Mesendoderm (in vitro differentiated cells): Measurements from ENCODE around the gene PRKAG2.

Source experiments
- DNase-seq: peaks from one replicate; pipeline ENCODE4 v3.0.0; 2013
- H2AK5ac ChIP-seq: 2 replicates; pipeline ENCODE4 v1.6.1; 2013; ENCODE audit warnings: low read length, inconsistent platforms
- H2BK120ac ChIP-seq: 2 replicates; pipeline ENCODE4 v1.6.1; 2013; ENCODE audit warnings: low read depth, mild to moderate bottlenecking, low read length, moderate library complexity, mixed read lengths
- H2BK15ac ChIP-seq: replicated peaks from 2 replicates; pipeline ENCODE4 v1.6.1; 2013; ENCODE audit warnings: low read depth, mild to moderate bottlenecking, moderate library complexity
- H2BK5ac ChIP-seq: 2 replicates; pipeline ENCODE4 v1.6.1; 2013; ENCODE audit warnings: low read length, inconsistent platforms
- H3K18ac ChIP-seq: 2 replicates; pipeline ENCODE4 v1.6.1; 2013; ENCODE audit warnings: mild to moderate bottlenecking, low read length, mixed read lengths
- H3K23ac ChIP-seq: one replicate; pipeline ENCODE4 v1.6.1; 2013; ENCODE audit warnings: low read length
- H3K27ac ChIP-seq: 2 replicates; pipeline ENCODE4 v1.5.1; 2013; ENCODE audit warnings: low read depth, mild to moderate bottlenecking, inconsistent platforms, low read length, moderate library complexity
- H3K27me3 ChIP-seq: 2 replicates; pipeline ENCODE4 v1.6.1; 2013; ENCODE audit warnings: low read length, control low read depth, mild to moderate bottlenecking, inconsistent platforms; ENCODE audit not compliant: insufficient read depth, poor library complexity
- H3K36me3 ChIP-seq: 2 replicates; pipeline ENCODE4 v1.6.1; 2013; ENCODE audit warnings: low read length, inconsistent platforms; ENCODE audit not compliant: control insufficient read depth, insufficient read depth
- H3K4ac ChIP-seq: one replicate; pipeline ENCODE4 v1.6.1; 2013; ENCODE audit warnings: low read depth, mild to moderate bottlenecking, low read length, moderate library complexity
- H3K4me1 ChIP-seq: 2 replicates; pipeline ENCODE4 v1.6.1; 2013; ENCODE audit warnings: low read depth, low read length, inconsistent platforms; ENCODE audit not compliant: control insufficient read depth
- H3K4me2 ChIP-seq: 2 replicates; pipeline ENCODE4 v1.6.1; 2013; ENCODE audit warnings: low read length
- H3K4me3 ChIP-seq: 2 replicates; pipeline ENCODE4 v1.5.1; 2013; ENCODE audit warnings: mild to moderate bottlenecking, low read length
- H3K56ac ChIP-seq: one replicate; pipeline ENCODE4 v1.6.1; 2013; ENCODE audit warnings: low read length
- H3K79me1 ChIP-seq: 2 replicates; pipeline ENCODE4 v1.6.1; 2013; ENCODE audit warnings: low read length, inconsistent platforms
- H3K79me2 ChIP-seq: 2 replicates; pipeline ENCODE4 v1.6.1; 2013; ENCODE audit warnings: mild to moderate bottlenecking, low read length; ENCODE audit not compliant: control insufficient read depth, insufficient read depth
- H3K9ac ChIP-seq: 2 replicates; pipeline ENCODE4 v1.6.1; 2013; ENCODE audit warnings: low read length, inconsistent platforms
- H4K5ac ChIP-seq: one replicate; pipeline ENCODE4 v1.6.1; 2013; ENCODE audit warnings: low read length
- H4K8ac ChIP-seq: one replicate; pipeline ENCODE4 v1.6.1; 2013; ENCODE audit warnings: low read depth, mild to moderate bottlenecking, control low read depth, low read length, moderate library complexity
- WGBS: extraction: QIAGEN DNeasy Blood & Tissue Kit; methylation state at CpG from one replicate; pipeline ENCODE4 v1.1.7; 2013; ENCODE audit warnings: low lambda C conversion rate, missing lambda C conversion rate; ENCODE audit not compliant: insufficient coverage; ENCODE audit errors: extremely low coverage; 5-methylcytosine and 5-hydroxymethylcytosine counted together

Gene PRKAG2

GRCh38 chr7:151661587-151661986, 215.3 kb downstream of the PRKAG2 start:
- Histone ChIP-seq H3K79me2 (no peaks in the 10 kb centered on the region), H3K79me1 (no peaks in the 10 kb centered on the region), H2AK5ac (no peak overlapping the region), H4K8ac (no peak overlapping the region), H2BK5ac (no peak overlapping the region), H4K5ac (no peak overlapping the region), H3K27ac (no peak overlapping the region), H3K4me2 (no peak overlapping the region), H3K4me3 (no peak overlapping the region), H3K36me3 (no peaks in the 10 kb centered on the region), H3K23ac (no peak overlapping the region), H3K18ac (no peak overlapping the region), H2BK15ac (no peak overlapping the region), H3K4me1 (no peaks in the 10 kb centered on the region), H3K9ac (no peak overlapping the region), H3K56ac (no peak overlapping the region), H3K27me3 (no peaks in the 10 kb centered on the region), H2BK120ac (no peak overlapping the region), H3K4ac (no peak overlapping the region)
- WGBS: no CpG with 5 or more reads among the region's 9 CpGs
- DNase-seq: no peak

GRCh38 chr7:151660141-151660540, 216.8 kb downstream of the PRKAG2 start:
- no peak overlapping the region for H3K4ac ChIP-seq
- H3K4me2 ChIP-seq: no peak overlapping the region
- H3K79me1 ChIP-seq: no peaks in the 10 kb centered on the region
- H3K27me3 ChIP-seq: no peaks in the 10 kb centered on the region
- no peak overlapping the region for H3K9ac ChIP-seq
- no peak overlapping the region for H3K18ac ChIP-seq
- H3K36me3 ChIP-seq: no peaks in the 10 kb centered on the region
- H3K27ac ChIP-seq: no peak overlapping the region
- no peak overlapping the region for H3K23ac ChIP-seq
- no peak overlapping the region for H2BK120ac ChIP-seq
- H3K56ac ChIP-seq: no peak overlapping the region
- H4K8ac ChIP-seq: no peak overlapping the region
- H2AK5ac ChIP-seq: no peak overlapping the region
- no peak overlapping the region for H2BK15ac ChIP-seq
- WGBS: no CpG with 5 or more reads among the region's 5 CpGs
- DNase-seq: no peak
- H2BK5ac ChIP-seq: no peak overlapping the region
- H4K5ac ChIP-seq: no peak overlapping the region
- no peaks in the 10 kb centered on the region for H3K79me2 ChIP-seq
- H3K4me1 ChIP-seq: no peaks in the 10 kb centered on the region
- H3K4me3 ChIP-seq: no peak overlapping the region

GRCh38 chr7:151659219-151659618, 217.7 kb downstream of the PRKAG2 start:
- Histone ChIP-seq H3K4me3 (no peak overlapping the region), H3K79me2 (no peaks in the 10 kb centered on the region), H2BK5ac (no peak overlapping the region), H3K79me1 (no peaks in the 10 kb centered on the region), H3K4me1 (no peaks in the 10 kb centered on the region), H2BK120ac (no peak overlapping the region), H2BK15ac (no peak overlapping the region), H3K23ac (no peak overlapping the region), H3K4ac (no peak overlapping the region), H4K8ac (no peak overlapping the region), H3K36me3 (no peaks in the 10 kb centered on the region), H3K27me3 (no peaks in the 10 kb centered on the region), H2AK5ac (no peak overlapping the region), H3K9ac (no peak overlapping the region), H3K18ac (no peak overlapping the region), H3K4me2 (no peak overlapping the region), H3K27ac (no peak overlapping the region), H4K5ac (no peak overlapping the region), H3K56ac (no peak overlapping the region)
- no CpG with 5 or more reads among the region's 4 CpGs for WGBS
- DNase-seq: no peak

DNA sequence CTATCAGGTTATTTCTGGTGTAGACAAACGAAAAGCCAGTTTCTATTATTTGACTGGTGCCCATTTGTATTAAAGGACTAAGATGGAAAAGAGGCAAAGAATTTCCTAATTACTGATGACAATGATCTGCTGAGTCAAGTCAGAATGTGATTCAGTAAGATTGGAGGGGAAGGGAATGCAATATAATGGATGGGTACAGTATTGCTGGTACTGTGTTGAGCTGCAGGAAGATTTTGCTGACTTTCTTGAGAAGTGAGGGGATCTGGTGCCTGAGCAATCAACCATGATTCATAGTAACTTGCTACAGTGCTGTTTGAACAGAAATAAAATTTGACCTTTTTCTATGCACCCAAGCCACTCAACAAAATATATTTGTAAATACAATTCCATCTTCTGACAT, 218.1 kb downstream of the PRKAG2 start:
- no peak overlapping the region for H3K4me3 ChIP-seq
- no peak overlapping the region for H2BK15ac ChIP-seq
- no peak overlapping the region for H2BK120ac ChIP-seq

DNA sequence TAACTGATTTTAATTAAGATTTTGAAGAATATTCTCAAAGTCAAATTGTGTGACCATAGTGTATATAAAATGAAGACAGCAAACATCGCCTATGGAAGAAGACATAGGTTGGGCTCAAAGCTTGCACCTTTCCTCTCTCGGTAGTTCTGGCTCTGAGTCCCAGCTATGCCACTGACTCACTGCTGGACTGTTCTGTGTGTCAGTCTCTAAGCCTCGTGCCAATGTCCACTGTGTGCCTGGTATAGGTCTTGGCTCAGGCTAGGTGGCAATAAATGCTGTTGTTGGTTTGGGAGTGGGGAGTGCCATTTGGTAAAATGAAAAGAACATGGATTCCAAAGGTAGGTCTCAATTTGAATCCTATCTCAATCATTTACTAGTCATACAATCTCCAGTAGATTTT, 219.7 kb downstream of the PRKAG2 start:
- Histone ChIP-seq H3K23ac (no peak overlapping the region), H3K4ac (no peak overlapping the region), H3K18ac (no peak overlapping the region), H3K79me1 (no peaks in the 10 kb centered on the region), H2AK5ac (no peak overlapping the region), H2BK15ac (no peak overlapping the region), H3K56ac (no peak overlapping the region), H3K79me2 (no peaks in the 10 kb centered on the region), H2BK120ac (no peak overlapping the region), H3K4me1 (no peaks in the 10 kb centered on the region), H2BK5ac (no peak overlapping the region), H4K8ac (no peak overlapping the region), H3K27ac (no peak overlapping the region), H3K27me3 (no peaks in the 10 kb centered on the region), H3K4me2 (no peak overlapping the region), H3K4me3 (no peak overlapping the region), H4K5ac (no peak overlapping the region), H3K36me3 (no peaks in the 10 kb centered on the region), H3K9ac (no peak overlapping the region)
- no CpG with 5 or more reads among the region's 3 CpGs for WGBS
- DNase-seq: no peak

More for the DNA sequence above, 218.1 kb downstream of the PRKAG2 start:
- Histone ChIP-seq H4K8ac (no peak overlapping the region), H3K4ac (no peak overlapping the region), H3K79me2 (no peaks in the 10 kb centered on the region), H3K27ac (no peak overlapping the region), H2BK5ac (no peak overlapping the region), H3K4me1 (no peaks in the 10 kb centered on the region), H4K5ac (no peak overlapping the region), H3K4me2 (no peak overlapping the region), H3K9ac (no peak overlapping the region), H3K27me3 (no peaks in the 10 kb centered on the region), H3K56ac (no peak overlapping the region), H3K79me1 (no peaks in the 10 kb centered on the region), H2AK5ac (no peak overlapping the region), H3K18ac (no peak overlapping the region), H3K36me3 (no peaks in the 10 kb centered on the region), H3K23ac (no peak overlapping the region)
- no CpG with 5 or more reads among the region's 1 CpG for WGBS
- DNase-seq: no peak

DNA sequence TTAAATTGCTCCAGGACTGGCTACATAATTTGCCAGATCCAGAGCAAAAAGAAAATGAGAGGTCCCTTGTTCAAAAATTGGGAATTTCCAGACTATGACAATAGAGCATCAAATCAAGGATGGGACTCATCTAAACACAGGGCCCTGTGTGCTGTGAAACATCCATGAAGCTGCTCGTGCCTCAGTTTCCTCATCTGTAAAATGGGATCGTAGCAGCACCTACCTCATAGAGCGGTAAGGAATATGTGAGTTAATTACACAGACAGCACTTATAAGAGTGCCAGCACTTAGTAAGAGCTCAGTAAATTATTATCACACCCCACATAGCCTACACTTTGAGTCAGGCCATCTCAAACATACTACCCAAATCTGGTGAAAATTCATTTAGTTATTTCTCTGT, 221.4 kb downstream of the PRKAG2 start:
- Histone ChIP-seq H3K18ac (no peak overlapping the region), H2AK5ac (no peak overlapping the region), H4K8ac (no peak overlapping the region), H3K36me3 (no peaks in the 10 kb centered on the region), H4K5ac (no peak overlapping the region), H3K27me3 (no peaks in the 10 kb centered on the region), H3K4me1 (no peaks in the 10 kb centered on the region), H3K4ac (no peak overlapping the region), H3K4me3 (no peak overlapping the region), H3K27ac (no peak overlapping the region), H3K9ac (no peak overlapping the region), H3K56ac (no peak overlapping the region), H2BK120ac (no peak overlapping the region), H3K23ac (no peak overlapping the region), H3K79me2 (no peaks in the 10 kb centered on the region), H3K4me2 (no peak overlapping the region), H3K79me1 (no peaks in the 10 kb centered on the region), H2BK5ac (no peak overlapping the region), H2BK15ac (no peak overlapping the region)
- no CpG with 5 or more reads among the region's 3 CpGs for WGBS
- no peak for DNase-seq
